ENCODE data around the gene CHD9.

GRCh38 chr16:53111078-53111791, 56.4 kb downstream of the CHD9 start:
- TF ChIP-seq CTCF (IDR thresholded peaks at IDR 0.05): no peak
- no peak for TF ChIP-seq POLR2A (IDR thresholded peaks at IDR 0.05)
